Loucy (cell line): ENCODE data around the gene MYH7.

Source experiments
- EZH2phosphoT487 ChIP-seq: fragments of 200-600 bp; IDR thresholded peaks from 2 replicates; pipeline ENCODE4 v1.6.1; 2018; ENCODE audit warnings: antibody characterized with exemption, mild to moderate bottlenecking, moderate library complexity, borderline replicate concordance
- TF ChIP-seq, protein P1 (sequence below): fragments of 200-600 bp; sonication (generic); conservative IDR thresholded peaks from 2 replicates; pipeline ENCODE4 v1.5.1; 2014; ENCODE audit warnings: mild to moderate bottlenecking, antibody characterized with exemption, low read length

DNA sequence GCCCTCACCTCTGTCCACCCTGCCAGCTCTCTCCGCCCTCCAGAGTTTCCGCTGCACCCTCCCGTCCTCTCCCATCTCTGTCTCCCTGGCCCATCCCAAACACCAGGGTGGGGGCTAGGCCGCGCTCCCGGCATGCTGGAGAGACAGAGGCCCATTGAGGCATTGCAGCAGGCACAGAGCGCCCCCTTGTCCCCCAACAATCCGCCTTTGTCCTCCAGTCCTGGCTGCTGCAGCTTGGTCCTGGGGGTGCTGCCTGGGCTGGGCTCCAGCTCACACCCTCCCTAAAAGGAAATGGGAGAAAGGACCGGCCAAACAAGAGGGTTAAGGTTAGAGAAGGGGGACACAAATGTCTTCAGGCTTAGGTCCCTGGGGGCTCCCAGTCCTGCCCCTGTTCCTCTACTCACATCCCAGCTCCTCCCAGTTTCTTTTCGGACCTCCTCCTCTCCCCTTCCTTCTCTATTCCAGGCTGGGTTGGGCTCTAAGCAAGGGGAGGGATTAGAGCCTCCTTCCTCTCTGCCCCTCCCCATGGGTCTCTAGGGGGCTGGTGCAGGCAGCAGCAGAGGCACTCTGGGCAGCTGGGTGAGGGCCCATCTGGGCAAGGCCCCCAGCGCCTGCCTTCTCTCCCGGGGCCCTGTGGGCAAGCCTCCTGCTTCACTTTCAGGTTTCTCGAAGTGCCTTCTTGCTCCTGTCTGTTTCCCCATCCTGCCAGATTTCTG, 58.8 kb downstream of the MYH7 start, which contains the start of gene CMTM5:
- TF ChIP-seq, protein P1, sequence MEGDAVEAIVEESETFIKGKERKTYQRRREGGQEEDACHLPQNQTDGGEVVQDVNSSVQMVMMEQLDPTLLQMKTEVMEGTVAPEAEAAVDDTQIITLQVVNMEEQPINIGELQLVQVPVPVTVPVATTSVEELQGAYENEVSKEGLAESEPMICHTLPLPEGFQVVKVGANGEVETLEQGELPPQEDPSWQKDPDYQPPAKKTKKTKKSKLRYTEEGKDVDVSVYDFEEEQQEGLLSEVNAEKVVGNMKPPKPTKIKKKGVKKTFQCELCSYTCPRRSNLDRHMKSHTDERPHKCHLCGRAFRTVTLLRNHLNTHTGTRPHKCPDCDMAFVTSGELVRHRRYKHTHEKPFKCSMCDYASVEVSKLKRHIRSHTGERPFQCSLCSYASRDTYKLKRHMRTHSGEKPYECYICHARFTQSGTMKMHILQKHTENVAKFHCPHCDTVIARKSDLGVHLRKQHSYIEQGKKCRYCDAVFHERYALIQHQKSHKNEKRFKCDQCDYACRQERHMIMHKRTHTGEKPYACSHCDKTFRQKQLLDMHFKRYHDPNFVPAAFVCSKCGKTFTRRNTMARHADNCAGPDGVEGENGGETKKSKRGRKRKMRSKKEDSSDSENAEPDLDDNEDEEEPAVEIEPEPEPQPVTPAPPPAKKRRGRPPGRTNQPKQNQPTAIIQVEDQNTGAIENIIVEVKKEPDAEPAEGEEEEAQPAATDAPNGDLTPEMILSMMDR, result no peak
- no peak for TF ChIP-seq EZH2phosphoT487
